Measurements from ENCODE around the gene FLT1. TPM values are rescaled to one million over a fixed set of nuclear protein-coding genes. Genes with fewer than 3 reads are reported as not detected.

FLT1 gene
- total and polyA plus RNA-seq, 9 donors = 13.2 to 17.3 (median 15.8) TPM

DNA sequence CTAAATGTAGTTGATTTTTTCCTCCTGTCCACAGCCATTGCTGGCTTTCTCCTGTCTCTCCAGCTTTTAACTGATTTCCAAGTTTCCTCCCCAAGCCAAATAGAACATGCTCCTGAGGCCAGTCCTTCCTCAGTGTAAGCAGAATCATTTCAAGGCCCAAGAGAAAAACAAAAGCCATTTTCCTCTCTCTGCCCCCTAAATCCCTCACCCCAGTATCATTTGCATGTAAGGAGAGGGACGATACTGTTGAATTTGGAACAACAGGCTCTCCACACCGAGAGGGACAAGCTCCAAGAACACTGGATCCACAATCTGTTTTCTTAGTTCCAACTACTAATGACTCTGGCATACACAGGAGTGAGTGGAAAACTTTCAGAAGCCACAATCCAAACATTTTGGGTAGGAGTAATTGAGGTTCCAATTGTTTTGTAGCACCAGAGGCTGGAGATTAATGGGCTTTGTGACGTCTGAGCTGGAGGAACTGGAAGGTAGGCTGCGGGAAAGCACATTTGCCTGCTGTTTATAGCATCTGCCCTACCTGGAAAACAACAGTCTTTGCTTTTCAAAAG, 156.8 kb downstream of the FLT1 start:
- peak; percentile 86 for DNase-seq
- Histone ChIP-seq H3K9me3 (replicated peaks; ENCODE audit: control insufficient read depth, low read depth, low read length) (no peaks in the 10 kb centered on the region), H3K4me3 (ENCODE audit: low read length) (no peak overlapping the region), H3K27ac (ENCODE audit: low read length) (peak overlapping the region; percentile 36), H3K27me3 (ENCODE audit: control insufficient read depth, insufficient read depth, low read length) (no peaks in the 10 kb centered on the region), H3K36me3 (ENCODE audit: control insufficient read depth, insufficient read depth, low read length) (no peaks in the 10 kb centered on the region), H3K4me1 (ENCODE audit: control insufficient read depth, insufficient read depth, low read length) (peaks cover 15% of the 10 kb centered on the region)
- WGBS (ENCODE audit: insufficient coverage) = no CpG with 5 or more reads among the region's 4 CpGs

- no peaks in the 10 kb centered on the region for H3K36me3 ChIP-seq (ENCODE audit: control insufficient read depth, insufficient read depth, low read length)
These were observed 157.5 kb downstream of the FLT1 start for GRCh38 chr13:28337166-28338005.

GRCh38 chr13:28336193-28336657, 158.7 kb downstream of the FLT1 start:
- H3K4me1 ChIP-seq (ENCODE audit: control insufficient read depth, insufficient read depth, low read length) = peaks cover 15% of the 10 kb centered on the region
- H3K9me3 ChIP-seq (replicated peaks; ENCODE audit: control insufficient read depth, low read depth, low read length) = no peaks in the 10 kb centered on the region
- no peak overlapping the region for H3K4me3 ChIP-seq (ENCODE audit: low read length)
- no peak overlapping the region for H3K27ac ChIP-seq (ENCODE audit: low read length)
- no peaks in the 10 kb centered on the region for H3K36me3 ChIP-seq (ENCODE audit: control insufficient read depth, insufficient read depth, low read length)
- WGBS (ENCODE audit: insufficient coverage) = 80% methylated on average over 1 of the region's 3 CpGs
- no peak for DNase-seq
- H3K27me3 ChIP-seq (ENCODE audit: control insufficient read depth, insufficient read depth, low read length) = no peaks in the 10 kb centered on the region

More at GRCh38 chr13:28337166-28338005, 157.5 kb downstream of the FLT1 start:
- no peaks in the 10 kb centered on the region for H3K9me3 ChIP-seq (replicated peaks; ENCODE audit: control insufficient read depth, low read depth, low read length)
- peak; percentile 78 for DNase-seq
- 27% methylated on average over 1 of the region's 4 CpGs for WGBS (ENCODE audit: insufficient coverage)
- H3K27me3 ChIP-seq (ENCODE audit: control insufficient read depth, insufficient read depth, low read length) = no peaks in the 10 kb centered on the region
- peaks cover 15% of the 10 kb centered on the region for H3K4me1 ChIP-seq (ENCODE audit: control insufficient read depth, insufficient read depth, low read length)
- H3K27ac ChIP-seq (ENCODE audit: low read length) = peak overlapping the region; percentile 36
- H3K4me3 ChIP-seq (ENCODE audit: low read length) = no peak overlapping the region

DNA sequence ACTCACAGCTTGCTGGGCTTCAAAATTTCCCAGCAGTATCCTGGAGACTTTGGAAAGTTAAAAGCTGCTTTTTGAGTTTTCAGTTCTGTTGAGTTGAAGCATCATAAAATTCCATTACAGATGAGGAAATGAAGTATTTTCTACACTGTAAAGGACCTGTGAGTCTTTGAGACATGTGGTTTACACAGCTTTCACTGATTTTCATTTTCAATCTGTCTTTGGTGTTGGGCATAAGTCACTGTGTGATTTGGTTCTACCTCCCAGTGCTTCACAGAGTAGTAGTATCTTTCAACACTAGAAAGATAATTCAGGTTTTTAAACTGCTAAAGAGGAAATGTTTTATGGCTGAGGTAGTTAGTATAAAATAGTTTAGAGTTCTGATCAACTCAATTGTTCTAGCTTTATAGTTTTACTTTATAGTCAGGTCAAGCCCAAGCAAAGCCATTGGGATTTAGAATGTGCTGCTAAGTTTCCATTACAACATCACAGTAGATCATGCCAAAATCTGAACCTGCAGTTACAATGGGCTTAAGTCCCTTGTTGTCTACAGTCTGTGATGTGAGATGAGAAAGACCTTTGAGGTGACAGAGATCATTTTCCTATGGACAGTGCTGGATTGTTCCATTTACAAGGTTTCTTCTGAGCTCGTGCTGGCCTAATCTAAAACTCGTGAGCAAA, 161.6 kb downstream of the FLT1 start:
- no peak overlapping the region for H3K4me3 ChIP-seq (ENCODE audit: low read length)
- H3K4me1 ChIP-seq (ENCODE audit: control insufficient read depth, insufficient read depth, low read length) = peaks cover 10% of the 10 kb centered on the region
- H3K27ac ChIP-seq (ENCODE audit: low read length) = peak overlapping the region; percentile 17
- WGBS (ENCODE audit: insufficient coverage) = no CpG with 5 or more reads among the region's 2 CpGs
- no peaks in the 10 kb centered on the region for H3K27me3 ChIP-seq (ENCODE audit: control insufficient read depth, insufficient read depth, low read length)
- no peaks in the 10 kb centered on the region for H3K9me3 ChIP-seq (replicated peaks; ENCODE audit: control insufficient read depth, low read depth, low read length)
- peak; percentile 76 for DNase-seq
- H3K36me3 ChIP-seq (ENCODE audit: control insufficient read depth, insufficient read depth, low read length) = no peaks in the 10 kb centered on the region

DNA sequence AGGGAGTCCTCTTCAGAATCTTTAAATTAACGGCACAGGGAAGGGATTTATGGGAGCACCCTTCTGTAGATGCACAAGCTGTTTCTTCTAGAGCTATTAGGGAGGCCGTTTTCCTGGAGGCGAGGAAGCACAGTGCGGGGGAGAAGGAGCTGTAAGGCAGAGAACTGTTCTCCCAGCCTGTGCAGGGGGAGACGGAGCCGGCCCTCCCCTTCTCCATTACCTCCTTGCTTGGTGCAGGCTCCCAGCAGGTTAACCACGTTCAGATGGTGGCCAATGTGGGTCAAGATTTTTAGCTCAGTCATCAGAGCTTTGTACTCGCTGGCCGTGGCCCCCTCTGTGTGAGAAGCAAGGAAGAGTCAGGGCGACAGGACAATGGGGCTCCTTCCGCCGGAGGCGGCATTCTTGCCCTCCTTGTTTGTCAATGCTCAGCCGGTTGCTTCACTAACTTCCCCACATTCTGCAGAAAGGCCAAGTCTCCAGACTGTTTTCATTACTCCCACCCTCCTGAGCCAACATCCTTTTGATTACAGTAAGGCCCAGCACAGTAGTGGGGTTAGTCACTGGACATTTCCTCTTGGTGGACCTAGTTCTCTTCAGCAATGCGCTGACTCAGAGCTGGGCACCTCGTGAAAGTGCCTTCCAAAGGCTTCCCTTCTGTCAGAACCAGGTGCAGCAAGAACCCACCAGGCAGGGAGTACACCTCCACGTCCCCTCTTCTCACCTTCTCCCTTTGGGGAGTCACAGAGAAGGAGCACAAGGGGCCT, 165.4 kb downstream of the FLT1 start:
- Histone ChIP-seq H3K9me3 (replicated peaks; ENCODE audit: control insufficient read depth, low read depth, low read length) (no peaks in the 10 kb centered on the region), H3K36me3 (ENCODE audit: control insufficient read depth, insufficient read depth, low read length) (no peaks in the 10 kb centered on the region), H3K4me1 (ENCODE audit: control insufficient read depth, insufficient read depth, low read length) (peaks cover 4% of the 10 kb centered on the region), H3K27ac (ENCODE audit: low read length) (peak overlapping the region; percentile 11), H3K27me3 (ENCODE audit: control insufficient read depth, insufficient read depth, low read length) (no peaks in the 10 kb centered on the region), H3K4me3 (ENCODE audit: low read length) (no peak overlapping the region)
- 80% methylated on average over 7 of the region's 17 CpGs for WGBS (ENCODE audit: insufficient coverage)
- DNase-seq = no peak

DNA sequence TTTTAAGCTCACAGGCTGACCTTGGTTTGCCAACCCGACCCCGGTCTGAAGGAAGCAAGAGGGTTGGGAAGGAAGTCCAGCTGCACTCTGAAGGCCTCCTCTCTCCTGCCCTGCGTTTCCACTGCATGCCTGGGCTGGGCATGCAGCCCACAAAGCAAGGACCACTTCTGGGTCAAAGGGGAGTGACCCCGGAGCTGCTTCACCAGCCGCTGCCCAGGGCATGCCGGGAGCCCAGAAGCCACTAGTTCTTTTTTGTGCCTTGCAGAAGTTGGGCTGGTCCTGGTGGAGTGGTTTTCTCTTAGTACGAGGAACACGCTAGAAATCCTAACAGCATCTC, 166.7 kb downstream of the FLT1 start:
- Histone ChIP-seq H3K4me3 (ENCODE audit: low read length) (no peak overlapping the region), H3K27ac (ENCODE audit: low read length) (no peak overlapping the region), H3K27me3 (ENCODE audit: control insufficient read depth, insufficient read depth, low read length) (no peaks in the 10 kb centered on the region), H3K36me3 (ENCODE audit: control insufficient read depth, insufficient read depth, low read length) (no peaks in the 10 kb centered on the region), H3K4me1 (ENCODE audit: control insufficient read depth, insufficient read depth, low read length) (peaks cover 5% of the 10 kb centered on the region), H3K9me3 (replicated peaks; ENCODE audit: control insufficient read depth, low read depth, low read length) (no peaks in the 10 kb centered on the region)
- 83% methylated on average over 2 of the region's 8 CpGs for WGBS (ENCODE audit: insufficient coverage)
- DNase-seq = no peak

- peaks cover 7% of the 10 kb centered on the region for H3K4me1 ChIP-seq (ENCODE audit: control insufficient read depth, insufficient read depth, low read length)
- 76% methylated on average over 6 of the region's 14 CpGs for WGBS (ENCODE audit: insufficient coverage)
These were observed 167.3 kb downstream of the FLT1 start for GRCh38 chr13:28327373-28328270.

GRCh38 chr13:28326056-28326455, 168.9 kb downstream of the FLT1 start:
- no CpG with 5 or more reads among the region's 2 CpGs for WGBS (ENCODE audit: insufficient coverage)
- no peak overlapping the region for H3K4me3 ChIP-seq (ENCODE audit: low read length)
- no peak for DNase-seq
- H3K36me3 ChIP-seq (ENCODE audit: control insufficient read depth, insufficient read depth, low read length) = no peaks in the 10 kb centered on the region
- no peaks in the 10 kb centered on the region for H3K9me3 ChIP-seq (replicated peaks; ENCODE audit: control insufficient read depth, low read depth, low read length)
- peaks cover 18% of the 10 kb centered on the region for H3K4me1 ChIP-seq (ENCODE audit: control insufficient read depth, insufficient read depth, low read length)
- peaks cover 2% of the 10 kb centered on the region for H3K27me3 ChIP-seq (ENCODE audit: control insufficient read depth, insufficient read depth, low read length)
- no peak overlapping the region for H3K27ac ChIP-seq (ENCODE audit: low read length)

More at GRCh38 chr13:28327373-28328270, 167.3 kb downstream of the FLT1 start:
- Histone ChIP-seq H3K36me3 (ENCODE audit: control insufficient read depth, insufficient read depth, low read length) (no peaks in the 10 kb centered on the region), H3K9me3 (replicated peaks; ENCODE audit: control insufficient read depth, low read depth, low read length) (no peaks in the 10 kb centered on the region), H3K27ac (ENCODE audit: low read length) (no peak overlapping the region), H3K27me3 (ENCODE audit: control insufficient read depth, insufficient read depth, low read length) (peaks cover 2% of the 10 kb centered on the region), H3K4me3 (ENCODE audit: low read length) (no peak overlapping the region)
- DNase-seq = no peak

DNA sequence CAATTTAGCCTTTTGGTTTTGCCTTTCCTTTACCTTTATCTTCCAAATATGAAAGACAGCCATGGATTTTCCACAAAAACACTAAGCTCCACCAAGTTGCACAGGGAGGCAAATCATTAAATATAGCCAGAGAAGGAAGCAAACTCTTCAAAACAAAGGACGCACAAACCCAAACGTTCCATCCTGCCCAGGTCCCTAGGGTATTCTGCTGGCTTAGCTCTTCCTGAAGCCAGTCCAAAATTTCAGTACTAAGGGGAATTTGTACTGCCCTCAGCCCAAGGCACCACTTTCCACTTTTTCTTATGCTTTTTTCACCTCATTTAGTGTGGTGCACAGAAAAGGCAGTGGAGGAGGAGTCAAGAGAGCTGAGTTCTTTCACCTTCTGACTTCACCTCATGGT, 169.9 kb downstream of the FLT1 start:
- no peaks in the 10 kb centered on the region for H3K36me3 ChIP-seq (ENCODE audit: control insufficient read depth, insufficient read depth, low read length)
- no peak overlapping the region for H3K4me3 ChIP-seq (ENCODE audit: low read length)
- no peak for DNase-seq
- WGBS (ENCODE audit: insufficient coverage) = 0% methylated on average over 2 of the region's 2 CpGs
- peaks cover 24% of the 10 kb centered on the region for H3K4me1 ChIP-seq (ENCODE audit: control insufficient read depth, insufficient read depth, low read length)
- no peak overlapping the region for H3K27ac ChIP-seq (ENCODE audit: low read length)
- no peaks in the 10 kb centered on the region for H3K9me3 ChIP-seq (replicated peaks; ENCODE audit: control insufficient read depth, low read depth, low read length)
- peaks cover 2% of the 10 kb centered on the region for H3K27me3 ChIP-seq (ENCODE audit: control insufficient read depth, insufficient read depth, low read length)

All from muscle of leg (tissue), 11 donors.